ENCODE data around the gene FCMR.

The FCMR gene

DNA sequence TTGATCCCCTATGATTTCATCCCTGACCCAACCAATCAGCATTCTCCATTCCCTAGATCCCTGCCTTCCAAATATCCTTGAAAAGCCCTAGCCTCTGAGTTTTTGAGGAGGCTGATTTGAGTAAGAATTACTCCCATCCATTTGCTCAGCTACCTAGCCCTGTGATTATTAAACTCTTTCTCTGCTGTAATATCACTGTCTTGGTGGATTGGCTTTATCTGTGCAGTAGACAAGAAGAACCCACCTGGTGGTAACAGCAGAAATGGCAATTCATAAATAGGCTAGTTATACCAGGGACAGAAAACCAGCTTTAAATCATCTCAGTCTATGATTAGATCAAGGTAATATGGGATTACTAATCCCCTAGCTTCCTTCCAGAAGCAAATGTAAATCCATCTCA is 43.3 kb downstream of the FCMR start:
- Histone ChIP-seq H3K9me3 (ENCODE audit: severe bottlenecking) (peaks cover 34% of the 10 kb centered on the region), H3K27ac (no peak overlapping the region), H3K27me3 (ENCODE audit: insufficient read depth, low read depth, severe bottlenecking) (peaks cover 52% of the 10 kb centered on the region), H3K36me3 (no peaks in the 10 kb centered on the region), H3K4me3 (ENCODE audit: low read depth, low read length) (no peak overlapping the region)
- TF ChIP-seq, protein P1, sequence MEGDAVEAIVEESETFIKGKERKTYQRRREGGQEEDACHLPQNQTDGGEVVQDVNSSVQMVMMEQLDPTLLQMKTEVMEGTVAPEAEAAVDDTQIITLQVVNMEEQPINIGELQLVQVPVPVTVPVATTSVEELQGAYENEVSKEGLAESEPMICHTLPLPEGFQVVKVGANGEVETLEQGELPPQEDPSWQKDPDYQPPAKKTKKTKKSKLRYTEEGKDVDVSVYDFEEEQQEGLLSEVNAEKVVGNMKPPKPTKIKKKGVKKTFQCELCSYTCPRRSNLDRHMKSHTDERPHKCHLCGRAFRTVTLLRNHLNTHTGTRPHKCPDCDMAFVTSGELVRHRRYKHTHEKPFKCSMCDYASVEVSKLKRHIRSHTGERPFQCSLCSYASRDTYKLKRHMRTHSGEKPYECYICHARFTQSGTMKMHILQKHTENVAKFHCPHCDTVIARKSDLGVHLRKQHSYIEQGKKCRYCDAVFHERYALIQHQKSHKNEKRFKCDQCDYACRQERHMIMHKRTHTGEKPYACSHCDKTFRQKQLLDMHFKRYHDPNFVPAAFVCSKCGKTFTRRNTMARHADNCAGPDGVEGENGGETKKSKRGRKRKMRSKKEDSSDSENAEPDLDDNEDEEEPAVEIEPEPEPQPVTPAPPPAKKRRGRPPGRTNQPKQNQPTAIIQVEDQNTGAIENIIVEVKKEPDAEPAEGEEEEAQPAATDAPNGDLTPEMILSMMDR (IDR thresholded peaks at IDR 0.05; ENCODE audit: low read depth, low read length), result peak; percentile 17; the same call in 1 of the 2 replicates
- no peak for DNase-seq

DNA sequence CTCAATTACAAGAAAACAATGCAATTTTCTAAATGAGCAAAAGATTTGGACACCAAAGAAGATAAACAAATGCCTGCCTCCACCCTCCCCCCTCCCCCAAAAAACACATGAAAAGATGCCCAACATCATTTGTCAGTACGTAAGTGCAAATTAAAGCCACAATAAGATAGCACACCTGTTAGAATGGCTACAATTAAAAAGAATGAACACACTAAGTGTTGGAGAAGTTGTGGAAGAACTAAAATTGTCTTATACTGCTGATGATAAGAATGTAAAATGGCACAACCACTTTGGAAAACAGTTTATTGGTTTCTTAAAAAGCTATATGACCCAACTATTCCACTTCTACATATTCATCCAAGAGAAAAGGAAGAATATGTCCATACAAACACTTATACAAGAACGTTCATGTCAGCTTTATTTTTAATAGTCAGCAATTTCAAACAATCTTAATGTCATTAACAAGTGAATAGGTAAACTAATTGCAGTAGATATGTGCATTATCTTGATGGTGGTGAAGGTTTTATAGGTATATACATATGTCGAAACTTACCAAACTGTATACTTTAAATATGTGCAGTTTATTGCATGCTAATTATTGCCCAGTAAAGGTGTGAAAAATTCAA is 45.9 kb downstream of the FCMR start:
- no peak for DNase-seq
- Histone ChIP-seq H3K27ac (no peak overlapping the region), H3K27me3 (ENCODE audit: insufficient read depth, low read depth, severe bottlenecking) (peaks cover 55% of the 10 kb centered on the region), H3K9me3 (ENCODE audit: severe bottlenecking) (peaks cover 36% of the 10 kb centered on the region), H3K4me3 (ENCODE audit: low read depth, low read length) (no peak overlapping the region), H3K36me3 (no peaks in the 10 kb centered on the region)
- TF ChIP-seq, protein P1 (IDR thresholded peaks at IDR 0.05; ENCODE audit: low read depth, low read length), result no peak

DNA sequence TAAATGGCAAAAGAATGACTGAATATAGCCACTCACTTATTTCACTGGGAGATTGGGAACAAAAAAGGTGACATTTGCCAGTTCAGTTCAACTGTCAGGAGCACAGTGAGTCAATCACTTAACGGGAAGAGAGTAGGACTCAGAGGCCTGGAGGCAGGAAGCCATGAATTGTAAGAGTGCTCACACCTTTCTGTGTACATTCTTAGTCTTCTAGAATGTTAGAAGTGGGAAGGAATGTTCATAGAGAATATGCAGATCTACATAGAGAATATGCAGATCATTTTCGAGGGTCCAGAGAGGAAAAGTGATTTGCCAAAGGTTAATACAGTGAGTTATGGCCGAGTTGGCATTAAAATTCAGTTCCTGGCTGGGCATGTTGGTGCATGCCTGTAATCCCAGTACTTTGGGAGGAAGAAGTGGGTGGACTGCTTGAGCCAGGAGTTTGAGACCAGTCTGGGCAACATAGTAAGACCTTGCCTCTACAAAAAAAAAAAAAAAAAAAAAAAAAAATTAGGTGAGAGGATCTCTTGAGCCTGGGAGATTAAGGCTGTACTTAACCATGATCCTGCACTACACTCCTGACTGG is 48.0 kb downstream of the FCMR start:
- Histone ChIP-seq H3K27ac (no peak overlapping the region), H3K36me3 (no peaks in the 10 kb centered on the region), H3K27me3 (ENCODE audit: insufficient read depth, low read depth, severe bottlenecking) (peaks cover 62% of the 10 kb centered on the region), H3K9me3 (ENCODE audit: severe bottlenecking) (peaks cover 36% of the 10 kb centered on the region), H3K4me3 (ENCODE audit: low read depth, low read length) (no peak overlapping the region)
- TF ChIP-seq, protein P1 (IDR thresholded peaks at IDR 0.05; ENCODE audit: low read depth, low read length), result no peak
- no peak for DNase-seq

DNA sequence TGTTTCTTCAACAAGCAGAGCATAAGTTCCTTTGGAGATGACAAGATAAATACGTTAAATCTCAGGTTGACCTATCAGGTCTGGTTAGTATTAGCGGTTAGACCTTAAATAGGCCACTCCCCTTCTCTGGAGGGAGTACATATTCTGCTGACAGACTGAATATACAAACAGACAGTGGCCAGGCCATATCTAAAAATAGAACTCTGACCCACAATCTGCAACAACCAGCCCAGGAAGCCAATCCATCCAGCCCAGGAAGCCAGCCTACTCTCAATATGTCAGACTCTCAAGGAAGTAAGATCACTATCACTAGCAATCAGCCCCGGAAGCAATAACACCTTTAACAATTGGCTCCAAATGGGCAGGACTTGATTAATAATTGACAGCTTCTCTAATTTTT is 49.6 kb downstream of the FCMR start:
- Histone ChIP-seq H3K36me3 (no peaks in the 10 kb centered on the region), H3K27ac (no peak overlapping the region), H3K9me3 (ENCODE audit: severe bottlenecking) (peaks cover 27% of the 10 kb centered on the region), H3K4me3 (ENCODE audit: low read depth, low read length) (no peak overlapping the region), H3K27me3 (ENCODE audit: insufficient read depth, low read depth, severe bottlenecking) (peaks cover 78% of the 10 kb centered on the region)
- no peak for DNase-seq
- TF ChIP-seq, protein P1 (IDR thresholded peaks at IDR 0.05; ENCODE audit: low read depth, low read length), result no peak

DNA sequence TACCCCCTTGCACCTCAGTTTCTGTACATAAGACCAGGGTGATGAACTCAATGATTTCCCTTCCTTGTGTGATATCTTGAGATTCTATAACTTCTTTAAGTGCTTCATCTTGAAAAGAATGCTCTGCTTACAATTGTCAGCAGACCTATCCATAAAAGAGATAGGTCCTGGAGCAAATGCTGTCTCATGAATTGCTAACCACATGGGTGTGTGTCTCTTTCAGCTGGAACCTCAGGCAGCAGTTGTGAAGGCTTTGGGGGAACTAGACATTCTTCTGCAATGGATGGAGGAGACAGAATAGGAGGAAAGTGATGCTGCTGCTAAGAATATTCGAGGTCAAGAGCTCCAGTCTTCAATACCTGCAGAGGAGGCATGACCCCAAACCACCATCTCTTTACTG is 53.5 kb downstream of the FCMR start:
- TF ChIP-seq, protein P1 (IDR thresholded peaks at IDR 0.05; ENCODE audit: low read depth, low read length), result no peak
- no peak for DNase-seq
- no peak overlapping the region for H3K4me3 ChIP-seq (ENCODE audit: low read depth, low read length)
- H3K36me3 ChIP-seq, result no peaks in the 10 kb centered on the region
- H3K27ac ChIP-seq, result no peak overlapping the region
- H3K9me3 ChIP-seq (ENCODE audit: severe bottlenecking), result peaks cover 13% of the 10 kb centered on the region
- peaks cover 92% of the 10 kb centered on the region for H3K27me3 ChIP-seq (ENCODE audit: insufficient read depth, low read depth, severe bottlenecking)

DNA sequence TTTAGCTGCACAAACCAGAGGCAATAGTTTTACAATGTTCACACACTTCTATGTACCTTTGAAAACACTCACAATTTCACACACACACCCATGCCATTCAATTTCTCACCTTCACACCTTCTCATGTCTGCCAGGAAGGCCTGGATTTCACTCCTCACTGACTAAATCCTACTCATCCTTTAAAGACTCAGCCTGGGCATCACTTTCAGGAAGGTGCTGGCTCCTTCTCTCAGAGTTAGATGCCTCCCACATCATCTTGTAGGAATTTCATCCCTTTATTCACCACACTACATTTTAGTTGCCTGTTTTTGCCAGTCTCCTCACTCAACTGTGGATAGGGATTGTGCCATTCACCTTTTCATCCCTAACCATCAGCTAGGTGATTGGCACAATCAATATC is 54.0 kb downstream of the FCMR start:
- DNase-seq, result no peak
- H3K27me3 ChIP-seq (ENCODE audit: insufficient read depth, low read depth, severe bottlenecking), result peaks cover 92% of the 10 kb centered on the region

More for the DNA sequence above, 54.0 kb downstream of the FCMR start:
- Histone ChIP-seq H3K27ac (no peak overlapping the region), H3K9me3 (ENCODE audit: severe bottlenecking) (peaks cover 11% of the 10 kb centered on the region), H3K4me3 (ENCODE audit: low read depth, low read length) (no peak overlapping the region), H3K36me3 (no peaks in the 10 kb centered on the region)
- TF ChIP-seq, protein P1 (IDR thresholded peaks at IDR 0.05; ENCODE audit: low read depth, low read length), result no peak
